ENCODE results near the gene KCNN2.

KCNN2 gene

GRCh38 chr5:114358329-114358728, 3.5 kb upstream of the KCNN2 start:
- peaks cover 35% of the 10 kb centered on the region for H3K27me3 ChIP-seq (replicated peaks)
- in situ Hi-C loops (cut with HindIII; ENCODE audit: low pct_ligation_motif_present, low sequenced_read_pairs) = no loop called here

GRCh38 chr5:114360357-114360756, 1.5 kb upstream of the KCNN2 start:
- H3K36me3 ChIP-seq (replicated peaks) = no peaks in the 10 kb centered on the region
- DNase-seq = no peak
- no peak for TF ChIP-seq CTCF (IDR thresholded peaks at IDR 0.05; ENCODE audit: low read depth, low read length, missing control alignments)
- peaks cover 44% of the 10 kb centered on the region for H3K27me3 ChIP-seq (replicated peaks)
- no peak overlapping the region for H3K27ac ChIP-seq
- no peak overlapping the region for H3K4me3 ChIP-seq (ENCODE audit: low read depth, low read length)
- in situ Hi-C loops (cut with HindIII; ENCODE audit: low pct_ligation_motif_present, low sequenced_read_pairs) = no loop called here

More at GRCh38 chr5:114358329-114358728, 3.5 kb upstream of the KCNN2 start:
- Histone ChIP-seq H3K27ac (no peak overlapping the region), H3K4me3 (ENCODE audit: low read depth, low read length) (no peak overlapping the region), H3K36me3 (replicated peaks) (no peaks in the 10 kb centered on the region)
- DNase-seq = no peak
- TF ChIP-seq CTCF (IDR thresholded peaks at IDR 0.05; ENCODE audit: low read depth, low read length, missing control alignments) = no peak

- Histone ChIP-seq H3K27me3 (replicated peaks) (peaks cover 44% of the 10 kb centered on the region), H3K4me3 (ENCODE audit: low read depth, low read length) (peak overlapping the region; percentile 54), H3K36me3 (replicated peaks) (no peaks in the 10 kb centered on the region), H3K27ac (no peak overlapping the region)
- TF ChIP-seq CTCF (IDR thresholded peaks at IDR 0.05; ENCODE audit: low read depth, low read length, missing control alignments) = no peak
- in situ Hi-C loops (cut with HindIII; ENCODE audit: low pct_ligation_motif_present, low sequenced_read_pairs) = no loop called here
- no peak for DNase-seq
Measured at GRCh38 chr5:114360816-114361723, 800 bp upstream of the KCNN2 start.

GRCh38 chr5:114362197-114362976, 517 bp downstream of the KCNN2 start:
- H3K4me3 ChIP-seq (ENCODE audit: low read depth, low read length) = peak overlapping the region; percentile 54
- peaks cover 44% of the 10 kb centered on the region for H3K27me3 ChIP-seq (replicated peaks)
- no peak for DNase-seq
- H3K36me3 ChIP-seq (replicated peaks) = no peaks in the 10 kb centered on the region
- in situ Hi-C loops (cut with HindIII; ENCODE audit: low pct_ligation_motif_present, low sequenced_read_pairs) = no loop called here
- no peak for TF ChIP-seq CTCF (IDR thresholded peaks at IDR 0.05; ENCODE audit: low read depth, low read length, missing control alignments)
- no peak overlapping the region for H3K27ac ChIP-seq

- H3K27ac ChIP-seq = no peak overlapping the region
- H3K27me3 ChIP-seq (replicated peaks) = peaks cover 44% of the 10 kb centered on the region
- no peak for TF ChIP-seq CTCF (IDR thresholded peaks at IDR 0.05; ENCODE audit: low read depth, low read length, missing control alignments)
- no peak for DNase-seq
- in situ Hi-C loops (cut with HindIII; ENCODE audit: low pct_ligation_motif_present, low sequenced_read_pairs) = no loop called here
- peak overlapping the region; percentile 15 for H3K4me3 ChIP-seq (ENCODE audit: low read depth, low read length)
- H3K36me3 ChIP-seq (replicated peaks) = no peaks in the 10 kb centered on the region
Measured at GRCh38 chr5:114362977-114363761, 1.3 kb downstream of the KCNN2 start.

Measured in brain microvascular endothelial cell (primary cell).